HepG2 (cell line): Measurements from ENCODE around the gene RPL3.

Experiments used
- CEBPB ChIP-seq: IDR thresholded peaks from 2 replicates; pipeline ENCODE4 v1.6.1; 2011; ENCODE audit warnings: low read depth, low read length, improper control_type of control experiment, borderline replicate concordance
- CHD2 ChIP-seq: IDR thresholded peaks from 2 replicates; pipeline ENCODE4 v1.6.1; 2011; ENCODE audit warnings: low read depth, low read length, improper control_type of control experiment
- MXI1 ChIP-seq: IDR thresholded peaks from 3 replicates; pipeline ENCODE4 v1.6.1; 2012; ENCODE audit warnings: low read depth, low read length, inconsistent platforms, borderline replicate concordance
- ZNF501 ChIP-seq: sonication (generic); formaldehyde crosslinking; IDR thresholded peaks from 2 replicates; pipeline ENCODE4 v1.5.1; 2020; ENCODE audit warnings: mild to moderate bottlenecking, moderate library complexity, missing genetic modification reagents
- TF ChIP-seq, protein P1 (sequence below), 2 experiments: sonication (generic) in 1 of 2; formaldehyde crosslinking in 1 of 2; IDR thresholded peaks; 2 replicates each; pipeline versions ENCODE4 v1.5.1 to v1.6.1; 2011 to 2020; ENCODE audit warnings: borderline replicate concordance in 1 of 2, low read depth in 1 of 2, low read length in 1 of 2, mild to moderate bottlenecking in 1 of 2, missing genetic modification reagents in 1 of 2, moderate library complexity in 1 of 2

DNA sequence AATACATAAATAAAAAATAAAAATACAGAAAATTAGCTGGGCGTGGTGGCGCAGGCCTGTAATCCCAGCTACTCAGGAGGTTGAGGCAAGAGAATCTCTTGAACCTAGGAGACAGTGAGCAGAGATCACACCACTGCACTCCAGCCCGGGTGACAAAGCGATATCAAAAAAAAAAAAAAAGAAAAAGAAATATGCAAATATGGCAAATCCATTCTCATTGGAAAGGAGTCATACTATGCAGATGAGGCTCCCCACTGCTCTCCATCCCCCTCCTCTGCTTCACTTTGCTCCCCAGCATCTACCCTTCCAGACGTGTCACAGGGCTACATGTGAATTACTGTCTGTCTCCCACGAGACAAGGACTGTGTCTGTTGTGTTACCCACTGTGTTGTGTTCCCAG is 38.3 kb downstream of the RPL3 start:
- TF ChIP-seq, protein P1, sequence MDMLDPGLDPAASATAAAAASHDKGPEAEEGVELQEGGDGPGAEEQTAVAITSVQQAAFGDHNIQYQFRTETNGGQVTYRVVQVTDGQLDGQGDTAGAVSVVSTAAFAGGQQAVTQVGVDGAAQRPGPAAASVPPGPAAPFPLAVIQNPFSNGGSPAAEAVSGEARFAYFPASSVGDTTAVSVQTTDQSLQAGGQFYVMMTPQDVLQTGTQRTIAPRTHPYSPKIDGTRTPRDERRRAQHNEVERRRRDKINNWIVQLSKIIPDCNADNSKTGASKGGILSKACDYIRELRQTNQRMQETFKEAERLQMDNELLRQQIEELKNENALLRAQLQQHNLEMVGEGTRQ (IDR thresholded peaks at IDR 0.05; ENCODE audit: low read depth, low read length) = no peak
- TF ChIP-seq, protein P1 (CRISPR knock-in tag; IDR thresholded peaks at IDR 0.05; ENCODE audit: borderline replicate concordance) = no peak
- TF ChIP-seq ZNF501 (CRISPR knock-in tag) (no peak), CHD2 (no peak), CEBPB (no peak), MXI1 (no peak)
